ENCODE data around the gene MAP1A. TPM values are rescaled to one million over a fixed set of nuclear protein-coding genes. Genes with fewer than 3 reads are reported as not detected.

The MAP1A gene
- total and polyA plus RNA-seq, 4 experiments from 2014 or later, result 0.10 to 1.8 (median 0.34) TPM

DNA sequence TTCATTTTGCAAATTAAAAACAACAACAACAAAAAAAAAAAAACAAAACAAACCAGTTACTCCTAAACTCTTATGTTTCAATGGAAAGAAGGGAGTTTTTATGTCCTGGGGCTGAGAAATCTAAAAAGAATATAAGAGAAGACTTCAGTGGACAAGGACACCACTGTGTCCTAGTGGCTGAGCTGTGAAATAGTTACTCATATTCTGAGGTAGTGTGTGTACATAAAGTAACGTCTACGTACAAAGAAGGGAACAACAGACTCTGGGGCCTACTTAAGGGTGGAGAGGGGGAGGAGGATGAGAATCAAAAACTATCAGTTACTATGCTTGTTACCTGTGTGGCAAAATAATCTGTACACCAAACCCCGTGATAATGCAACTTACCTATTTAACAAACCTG is 18.4 kb upstream of the MAP1A start:
- H3K4me1 ChIP-seq (ENCODE audit: insufficient read depth, low read length), result no peaks in the 10 kb centered on the region
- no peak overlapping the region for H3K27ac Mint-ChIP-seq
- peaks cover under 1 to 2% (median 1%) of the 10 kb centered on the region in 4 donors for H3K4me1 Mint-ChIP-seq
- no peaks in the 10 kb centered on the region for H3K9me3 ChIP-seq (ENCODE audit: control insufficient read depth in 1 of 2, low read length in 2 of 2)
- H3K27me3 ChIP-seq (ENCODE audit: insufficient read depth, low read length), result no peaks in the 10 kb centered on the region
- POLR2A ChIA-PET (ENCODE audit: partially characterized antibody), result no interaction called here
- no peak overlapping the region for H3K4me3 Mint-ChIP-seq
- intact Hi-C loops (cut with micrococcal nuclease), result no loop called here
- H3K9me3 Mint-ChIP-seq, result no peaks in the 10 kb centered on the region
- no peak for DNase-seq
- peaks cover 2 to 3% of the 10 kb centered on the region in 2 donors for H3K36me3 Mint-ChIP-seq
- CTCF ChIA-PET (ENCODE audit: partially characterized antibody), result interaction anchor here (1.0 kb wide), 1 partner anchor 12 kb away, joined by 3 read pairs; no protein-coding TSS in a partner anchor
- no peaks in the 10 kb centered on the region for H3K36me3 ChIP-seq (ENCODE audit: insufficient read depth, low read length)
- H3K27me3 Mint-ChIP-seq, result no peaks in the 10 kb centered on the region
- no peak overlapping the region for H3K27ac ChIP-seq (ENCODE audit: low read depth, low read length)
- no peak overlapping the region for H3K4me3 ChIP-seq (ENCODE audit: low read length in 2 of 2)

- Mint-ChIP-seq H3K27me3 (no peaks in the 10 kb centered on the region), H3K27ac (peak overlapping the region in 2 of 7 donors; percentile 15 to 46), H3K9me3 (no peaks in the 10 kb centered on the region), H3K4me1 (peaks cover 0 to 2% (median under 1%) of the 10 kb centered on the region in 4 donors), H3K4me3 (no peak overlapping the region), H3K36me3 (peaks cover 2 to 3% of the 10 kb centered on the region in 2 donors)
- no peak overlapping the region for H3K4me3 ChIP-seq (ENCODE audit: low read length in 2 of 2)
- no peaks in the 10 kb centered on the region for H3K9me3 ChIP-seq (ENCODE audit: control insufficient read depth in 1 of 2, low read length in 2 of 2)
- no peaks in the 10 kb centered on the region for H3K4me1 ChIP-seq (ENCODE audit: insufficient read depth, low read length)
- POLR2A ChIA-PET (ENCODE audit: partially characterized antibody), result interaction anchor here (0.6 kb wide), 1 partner anchor 11 kb away, joined by 6 read pairs; no protein-coding TSS in a partner anchor
- no peak for DNase-seq
- no peaks in the 10 kb centered on the region for H3K27me3 ChIP-seq (ENCODE audit: insufficient read depth, low read length)
- intact Hi-C loops (cut with micrococcal nuclease), result no loop called here
- H3K27ac ChIP-seq (ENCODE audit: low read depth, low read length), result no peak overlapping the region
- no peaks in the 10 kb centered on the region for H3K36me3 ChIP-seq (ENCODE audit: insufficient read depth, low read length)
- CTCF ChIA-PET (ENCODE audit: partially characterized antibody), result interaction anchor here (2.3 kb wide), 1 partner anchor 13 kb away, joined by 17 read pairs; no protein-coding TSS in a partner anchor
These were observed 17.8 kb upstream of the MAP1A start for GRCh38 chr15:43499635-43500034.

GRCh38 chr15:43505738-43506137 is 11.7 kb upstream of the MAP1A start:
- H3K27me3 ChIP-seq (ENCODE audit: insufficient read depth, low read length), result no peaks in the 10 kb centered on the region
- H3K4me1 Mint-ChIP-seq, result peaks cover 9 to 23% (median 16%) of the 10 kb centered on the region in 4 donors
- H3K27ac ChIP-seq (ENCODE audit: low read depth, low read length), result no peak overlapping the region
- ChIA-PET CTCF (ENCODE audit: partially characterized antibody) (interaction anchor here (1.0 to 1.8 kb wide), 2 partner anchors 9 to 12 kb away, joined by 3 to 9 read pairs; partner anchors contain the start of gene TP53BP1), POLR2A (ENCODE audit: partially characterized antibody) (interaction anchor here (1.2 kb wide), 1 partner anchor 13 kb away, joined by 5 read pairs; the partner anchor contains the start of gene TP53BP1)
- H3K4me1 ChIP-seq (ENCODE audit: insufficient read depth, low read length), result peaks cover 17% of the 10 kb centered on the region
- H3K4me3 ChIP-seq (ENCODE audit: low read length in 2 of 2), result no peak overlapping the region
- no peak overlapping the region for H3K4me3 Mint-ChIP-seq
- H3K27ac Mint-ChIP-seq, result peak overlapping the region in 1 of 7 donors; percentile 12
- no peaks in the 10 kb centered on the region for H3K9me3 ChIP-seq (ENCODE audit: control insufficient read depth in 1 of 2, low read length in 2 of 2)
- no peaks in the 10 kb centered on the region for H3K36me3 ChIP-seq (ENCODE audit: insufficient read depth, low read length)
- no peaks in the 10 kb centered on the region for H3K9me3 Mint-ChIP-seq
- no peaks in the 10 kb centered on the region for H3K27me3 Mint-ChIP-seq
- peaks cover 3 to 6% of the 10 kb centered on the region in 2 donors for H3K36me3 Mint-ChIP-seq
- intact Hi-C loops (cut with micrococcal nuclease), result no loop called here
- no peak for DNase-seq

- H3K36me3 ChIP-seq (ENCODE audit: insufficient read depth, low read length), result no peaks in the 10 kb centered on the region
These were observed 9.0 kb upstream of the MAP1A start for GRCh38 chr15:43508421-43508820.

GRCh38 chr15:43508991-43509659 is 8.3 kb upstream of the MAP1A start:
- Mint-ChIP-seq H3K27me3 (no peaks in the 10 kb centered on the region), H3K4me1 (peaks cover 21 to 41% (median 33%) of the 10 kb centered on the region in 4 donors), H3K27ac (peak overlapping the region; percentile 96 to 99 (median 97)), H3K36me3 (peaks cover 0 to 6% of the 10 kb centered on the region in 2 donors), H3K4me3 (peak overlapping the region; percentile 92 to 98 (median 95)), H3K9me3 (no peaks in the 10 kb centered on the region)
- Histone ChIP-seq H3K9me3 (ENCODE audit: control insufficient read depth in 1 of 2, low read length in 2 of 2) (no peaks in the 10 kb centered on the region), H3K27me3 (ENCODE audit: insufficient read depth, low read length) (no peaks in the 10 kb centered on the region), H3K4me1 (ENCODE audit: insufficient read depth, low read length) (peaks cover 35% of the 10 kb centered on the region), H3K36me3 (ENCODE audit: insufficient read depth, low read length) (no peaks in the 10 kb centered on the region), H3K4me3 (ENCODE audit: low read length in 2 of 2) (no peak overlapping the region), H3K27ac (ENCODE audit: low read depth, low read length) (no peak overlapping the region)
- POLR2A ChIA-PET (ENCODE audit: partially characterized antibody), result no interaction called here
- no peak for DNase-seq
- intact Hi-C loops (cut with micrococcal nuclease), result no loop called here
- CTCF ChIA-PET (ENCODE audit: partially characterized antibody), result interaction anchor here (7.7 kb wide), 1 partner anchor 19 kb away, joined by 252 read pairs; the partner anchor contains the start of gene TP53BP1

More at GRCh38 chr15:43508421-43508820, 9.0 kb upstream of the MAP1A start:
- intact Hi-C loops (cut with micrococcal nuclease), result no loop called here
- POLR2A ChIA-PET (ENCODE audit: partially characterized antibody), result no interaction called here
- Mint-ChIP-seq H3K36me3 (peaks cover 3 to 6% of the 10 kb centered on the region in 2 donors), H3K4me3 (peak overlapping the region in 2 of 8 donors; percentile 21 to 24), H3K9me3 (no peaks in the 10 kb centered on the region), H3K27me3 (no peaks in the 10 kb centered on the region), H3K27ac (peak overlapping the region in 2 of 7 donors; percentile 30 to 42), H3K4me1 (peaks cover 16 to 34% (median 27%) of the 10 kb centered on the region in 4 donors)
- H3K4me1 ChIP-seq (ENCODE audit: insufficient read depth, low read length), result peaks cover 28% of the 10 kb centered on the region
- no peaks in the 10 kb centered on the region for H3K9me3 ChIP-seq (ENCODE audit: control insufficient read depth in 1 of 2, low read length in 2 of 2)
- no peak overlapping the region for H3K27ac ChIP-seq (ENCODE audit: low read depth, low read length)
- DNase-seq, result no peak
- no peaks in the 10 kb centered on the region for H3K27me3 ChIP-seq (ENCODE audit: insufficient read depth, low read length)
- no peak overlapping the region for H3K4me3 ChIP-seq (ENCODE audit: low read length in 2 of 2)
- CTCF ChIA-PET (ENCODE audit: partially characterized antibody), result no interaction called here

GRCh38 chr15:43509660-43510199 is 7.7 kb upstream of the MAP1A start:
- H3K27me3 Mint-ChIP-seq, result no peaks in the 10 kb centered on the region
- Histone ChIP-seq H3K27me3 (ENCODE audit: insufficient read depth, low read length) (no peaks in the 10 kb centered on the region), H3K9me3 (ENCODE audit: control insufficient read depth in 1 of 2, low read length in 2 of 2) (no peaks in the 10 kb centered on the region), H3K36me3 (ENCODE audit: insufficient read depth, low read length) (no peaks in the 10 kb centered on the region), H3K4me1 (ENCODE audit: insufficient read depth, low read length) (peaks cover 40% of the 10 kb centered on the region), H3K27ac (ENCODE audit: low read depth, low read length) (peak overlapping the region; percentile 71), H3K4me3 (ENCODE audit: low read length in 2 of 2) (peak overlapping the region in 1 of 2 donors; percentile 86)
- DNase-seq, result no peak
- ChIA-PET CTCF (ENCODE audit: partially characterized antibody) (interaction anchor here (6.1 to 7.7 kb wide), 2 partner anchors 19 to 69 kb away, joined by 58 to 252 read pairs; partner anchors contain the start of gene TP53BP1), POLR2A (ENCODE audit: partially characterized antibody) (interaction anchor here (0.8 to 5.4 kb wide), 11 partner anchors 17 to 1237 kb away, joined by 3 to 97 read pairs (median 6); partner anchors contain the start of genes ELL3, GANC, TMEM87A and TP53BP1)
- peaks cover 0 to 6% of the 10 kb centered on the region in 2 donors for H3K36me3 Mint-ChIP-seq
- H3K9me3 Mint-ChIP-seq, result no peaks in the 10 kb centered on the region
- intact Hi-C loops (cut with micrococcal nuclease), result loop anchor here (1.0 to 10.0 kb wide), 6 partner anchors 16 to 315 kb away; partner anchors contain the start of genes LCMT2, MFAP1, PDIA3 and TP53BP1
- H3K4me1 Mint-ChIP-seq, result peaks cover 23 to 47% (median 38%) of the 10 kb centered on the region in 4 donors
- peak overlapping the region; percentile 92 to 98 (median 95) for H3K4me3 Mint-ChIP-seq
- peak overlapping the region; percentile 96 to 99 (median 97) for H3K27ac Mint-ChIP-seq
